Fibroblast of skin of back (primary cell): Measurements from ENCODE around the gene FAM241B. TPM values are rescaled to one million over a fixed set of nuclear protein-coding genes. Genes with fewer than 3 reads are reported as not detected.

ENCODE experiments used
- DNase-seq: peaks from one replicate; pipeline ENCODE4 v3.0.0-alpha.2; 2013
- polyA plus RNA-seq, 2 experiments: library from polyadenylated mRNA; unstranded; fragments of 120-200 nt; gene quantifications; one replicate each; pipeline ENCODE4 v1.2.1, GENCODE V29; 2013; ENCODE audit not compliant: insufficient read length in 2 of 2

FAM241B gene
- 2.8 TPM for polyA plus RNA-seq (2013, experiment 1 of 2; ENCODE audit: insufficient read length)
- 2.9 TPM for polyA plus RNA-seq (2013, experiment 2 of 2; ENCODE audit: insufficient read length)

- peak; percentile 42 for DNase-seq
Measured at GRCh38 chr10:69629897-69630650, at the start of gene FAM241B. Gene FAM241B, plus strand, starts transcription at chr10:69630247. Its CDS starts 1,497 bp downstream, at chr10:69631744.

- DNase-seq: no peak
Measured at GRCh38 chr10:69580435-69580834, 49.6 kb upstream of the FAM241B start.

GRCh38 chr10:69583106-69583505 is 46.9 kb upstream of the FAM241B start:
- DNase-seq: no peak

- DNase-seq: no peak
Measured at GRCh38 chr10:69584624-69585023, 45.4 kb upstream of the FAM241B start.

- no peak for DNase-seq
Measured at GRCh38 chr10:69588358-69588757, 41.7 kb upstream of the FAM241B start.

- DNase-seq: no peak
Measured at GRCh38 chr10:69600761-69601330, 29.2 kb upstream of the FAM241B start.

- DNase-seq: no peak
Measured at GRCh38 chr10:69609077-69609476, 21.0 kb upstream of the FAM241B start.

- no peak for DNase-seq
Measured at GRCh38 chr10:69612760-69613159, 17.3 kb upstream of the FAM241B start.

- DNase-seq: no peak
Measured at GRCh38 chr10:69614130-69614529, 15.9 kb upstream of the FAM241B start.

GRCh38 chr10:69616358-69616757 is 13.7 kb upstream of the FAM241B start:
- DNase-seq: no peak

- DNase-seq: no peak
Measured at GRCh38 chr10:69618746-69619145, 11.3 kb upstream of the FAM241B start.

GRCh38 chr10:69619626-69620025 is 10.4 kb upstream of the FAM241B start:
- no peak for DNase-seq

- no peak for DNase-seq
Measured at GRCh38 chr10:69620625-69621024, 9.4 kb upstream of the FAM241B start.

GRCh38 chr10:69624245-69624786 is 5.7 kb upstream of the FAM241B start:
- DNase-seq: no peak

GRCh38 chr10:69626826-69627225 is 3.2 kb upstream of the FAM241B start:
- DNase-seq: no peak

- no peak for DNase-seq
Measured at GRCh38 chr10:69628891-69629290, 1.2 kb upstream of the FAM241B start.

GRCh38 chr10:69629519-69629896 is 539 bp upstream of the FAM241B start:
- no peak for DNase-seq

GRCh38 chr10:69630651-69631400 is 779 bp downstream of the FAM241B start:
- no peak for DNase-seq

- DNase-seq: no peak
Measured at GRCh38 chr10:69631566-69631965, 1.5 kb downstream of the FAM241B start.

GRCh38 chr10:69632516-69633199 is 2.6 kb downstream of the FAM241B start:
- DNase-seq: peak; percentile 57

- DNase-seq: no peak
Measured at GRCh38 chr10:69633673-69634635, 3.9 kb downstream of the FAM241B start.
